GM11168 (cell line): ENCODE measurements around the gene AXIN2.
"Not testable (repeated sequence)": the region's sequence is repeated elsewhere in the genome, so short reads cannot be mapped to it uniquely, and the experiment has no call there.

Experiments
- in situ Hi-C: fragments of 300-500 bp; cut with MboI; formaldehyde crosslinking; loops from one replicate; pipeline ENCODE4 v1.12.0; 2022; ENCODE audit warnings: low sequenced_read_pairs; ENCODE audit not compliant: unreplicated experiment

Gene AXIN2

DNA sequence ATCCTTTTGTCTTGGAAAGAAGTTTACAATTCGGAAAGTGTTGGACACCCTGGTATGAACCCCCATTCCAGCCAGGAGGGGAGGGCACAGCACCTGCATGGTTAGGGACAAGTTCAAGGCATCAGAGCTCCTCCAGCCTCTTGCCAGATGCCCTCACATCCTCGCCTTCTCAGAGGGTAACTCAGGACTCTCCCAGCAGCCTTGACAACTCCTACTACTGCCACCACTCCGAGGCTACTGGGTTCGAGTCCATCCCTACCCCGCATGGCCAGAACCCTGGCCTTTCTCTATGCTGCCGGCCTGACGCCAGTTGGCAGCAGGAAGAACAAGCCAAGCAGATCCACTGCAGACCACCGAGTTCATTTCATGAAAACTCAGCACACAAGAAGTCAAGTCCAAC, 34.1 kb downstream of the AXIN2 start:
- in situ Hi-C loops: no loop called here

DNA sequence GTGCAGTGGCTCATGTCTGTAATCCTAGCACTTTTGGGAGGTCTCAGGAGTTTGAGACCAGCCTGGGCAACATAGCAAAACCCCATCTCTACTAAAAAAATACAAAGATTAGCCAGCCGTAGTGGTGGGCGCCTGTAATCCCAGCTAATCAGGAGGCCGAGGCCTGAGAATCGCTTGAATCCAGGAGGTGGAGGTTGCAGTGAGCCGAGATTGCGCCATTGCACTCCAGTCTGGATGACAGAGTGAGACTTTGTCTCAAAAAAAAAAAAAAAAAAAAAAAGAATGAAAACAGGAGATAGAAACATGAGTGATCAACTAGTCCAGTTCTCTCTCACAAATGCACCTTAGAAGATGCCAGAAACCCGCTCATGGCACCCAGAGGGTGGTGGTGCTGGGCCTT, 34.6 kb downstream of the AXIN2 start:
- in situ Hi-C loops: not testable (repeated sequence)

GRCh38 chr17:65523853-65524664, 37.4 kb downstream of the AXIN2 start:
- in situ Hi-C loops: no loop called here

- in situ Hi-C loops: no loop called here
Observed at GRCh38 chr17:65523411-65523810, 38.0 kb downstream of the AXIN2 start.

DNA sequence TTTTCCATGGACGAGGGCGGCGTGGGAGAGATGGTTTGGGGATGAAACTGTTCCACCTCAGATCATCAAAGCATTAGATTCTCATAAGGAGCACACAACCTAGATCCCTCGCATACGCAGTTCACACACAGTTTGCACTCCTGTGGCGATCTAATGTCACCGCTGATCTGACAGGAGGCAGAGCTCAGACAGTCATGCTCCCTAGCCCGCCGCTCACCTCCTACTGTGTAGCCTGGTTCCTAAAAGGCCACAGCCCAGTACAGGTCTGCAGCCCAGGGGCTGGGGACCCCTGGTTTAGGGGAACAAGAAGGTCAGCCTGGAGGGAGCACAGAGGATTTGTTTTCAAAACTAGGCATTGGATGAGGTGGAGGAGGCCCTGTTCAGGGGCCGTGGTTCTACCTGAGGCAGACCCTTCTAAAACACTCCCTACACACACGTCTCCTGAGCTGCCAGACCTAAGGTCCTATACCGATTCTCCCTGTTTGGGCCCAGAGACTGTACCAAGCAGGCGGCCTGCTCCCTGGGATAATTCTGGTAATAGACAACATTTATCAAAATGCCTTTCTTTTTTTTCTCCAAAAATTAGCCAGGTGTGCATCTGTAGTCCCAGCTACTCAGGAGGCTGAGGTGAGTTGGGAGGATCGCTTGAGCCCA, 38.6 kb downstream of the AXIN2 start:
- in situ Hi-C loops: no loop called here

- in situ Hi-C loops: no loop called here
Observed at GRCh38 chr17:65519462-65519861, 42.0 kb downstream of the AXIN2 start.

DNA sequence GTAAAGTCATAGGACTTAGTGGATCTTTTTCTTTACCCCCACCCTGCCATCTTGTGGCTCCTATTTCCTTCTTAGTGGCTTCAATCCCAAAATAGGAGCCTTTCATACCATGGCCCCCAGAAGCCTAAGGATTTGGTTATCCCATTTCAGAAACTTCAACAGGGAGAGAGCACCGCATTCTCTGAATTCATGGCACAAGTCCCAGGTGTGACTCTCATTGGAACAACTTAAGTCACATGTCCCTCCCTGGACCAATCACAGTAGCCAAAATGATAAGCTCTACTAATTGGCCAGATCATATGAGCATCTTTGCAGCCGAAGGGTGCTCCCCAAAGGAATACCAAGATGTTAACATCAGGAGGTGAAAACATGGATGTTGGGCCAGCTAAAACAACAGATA, 43.2 kb downstream of the AXIN2 start:
- in situ Hi-C loops: no loop called here

DNA sequence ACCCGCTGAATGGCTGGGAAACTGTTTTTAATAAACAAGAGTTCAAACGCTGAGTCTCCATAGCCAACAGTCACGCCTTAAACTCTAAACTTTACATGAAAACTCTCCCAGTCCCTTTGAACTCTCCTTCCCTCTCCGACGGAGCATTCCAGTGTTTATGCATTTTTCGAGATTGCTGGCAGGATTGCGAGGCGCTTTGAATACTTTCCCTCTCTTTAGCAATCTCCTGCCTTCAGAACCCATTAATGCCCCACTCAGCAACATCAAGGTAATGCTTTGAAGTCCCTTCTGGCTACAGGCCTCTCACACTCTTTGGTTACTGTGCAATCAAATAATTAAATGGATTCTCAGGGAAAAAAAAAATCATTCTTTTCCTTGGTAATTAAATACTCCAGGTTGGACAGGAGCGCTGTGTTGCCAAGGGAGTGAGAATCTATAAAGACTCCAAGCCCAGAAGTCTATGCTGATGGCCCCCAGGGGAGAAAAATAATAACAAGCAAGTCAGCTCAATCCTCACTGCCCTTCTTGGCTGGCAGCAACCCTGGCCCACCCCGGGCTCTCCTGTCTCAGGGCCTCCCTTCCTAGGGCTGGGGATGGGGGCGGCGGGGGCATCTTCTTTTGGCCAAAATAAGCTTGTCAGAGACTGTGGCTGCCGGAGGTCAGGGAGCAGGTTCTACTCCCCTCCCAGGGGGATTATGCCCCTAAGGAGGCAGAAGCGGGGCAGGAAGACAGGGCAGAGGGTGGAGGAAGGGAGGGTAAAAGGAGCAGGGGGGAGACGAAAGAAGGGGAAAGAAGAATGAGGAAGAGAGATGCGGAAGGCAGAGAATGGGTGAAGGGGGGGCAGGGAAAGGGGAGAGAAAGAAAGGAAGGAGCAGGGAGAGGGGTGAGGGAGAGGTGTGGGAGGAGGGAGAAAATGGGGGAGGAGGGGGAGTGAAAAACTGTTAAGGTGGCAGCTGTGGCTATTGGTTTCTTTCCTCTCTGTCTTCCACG, 45.2 kb downstream of the AXIN2 start:
- in situ Hi-C loops: no loop called here

GRCh38 chr17:65515512-65515911, 45.9 kb downstream of the AXIN2 start:
- in situ Hi-C loops: no loop called here

DNA sequence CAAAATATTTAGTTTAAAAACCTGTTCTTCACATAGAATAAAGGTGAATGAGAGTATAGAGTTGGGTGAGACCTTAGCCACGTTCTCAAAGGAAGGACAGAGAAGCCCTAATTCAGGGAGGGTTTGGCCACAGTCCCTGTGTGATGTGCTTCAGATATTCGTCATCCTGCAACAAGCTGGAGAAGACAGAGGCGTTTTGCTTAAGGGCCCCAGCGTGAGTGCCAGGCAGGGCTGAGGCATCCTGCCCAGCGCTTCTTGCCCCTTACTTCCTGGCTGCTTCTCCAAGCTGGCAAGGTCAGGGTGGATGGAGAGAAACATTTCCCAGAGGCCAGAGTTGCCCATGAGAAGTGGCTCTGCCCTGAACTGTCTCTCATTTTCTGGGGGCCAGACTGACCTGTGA, 46.9 kb downstream of the AXIN2 start:
- in situ Hi-C loops: no loop called here

DNA sequence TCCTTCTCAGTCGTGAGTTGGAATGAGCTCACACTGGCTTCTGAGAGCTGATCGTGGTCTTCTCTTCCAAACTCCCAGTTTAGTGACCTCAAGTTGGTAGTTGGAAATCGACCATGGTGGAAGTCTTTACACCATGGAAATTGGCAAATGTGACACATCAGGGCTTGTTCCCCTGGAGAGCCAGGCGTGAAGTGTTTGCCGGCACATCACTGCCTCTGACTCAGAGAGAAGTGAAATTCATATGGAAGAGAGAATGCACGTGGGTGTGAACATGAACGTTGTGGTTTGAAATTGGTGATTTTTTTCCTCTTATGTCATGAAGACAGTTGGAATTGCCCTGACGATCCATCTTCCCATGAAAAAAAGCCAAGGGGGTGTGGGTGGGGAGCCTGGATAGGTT, 47.4 kb downstream of the AXIN2 start:
- in situ Hi-C loops: no loop called here

DNA sequence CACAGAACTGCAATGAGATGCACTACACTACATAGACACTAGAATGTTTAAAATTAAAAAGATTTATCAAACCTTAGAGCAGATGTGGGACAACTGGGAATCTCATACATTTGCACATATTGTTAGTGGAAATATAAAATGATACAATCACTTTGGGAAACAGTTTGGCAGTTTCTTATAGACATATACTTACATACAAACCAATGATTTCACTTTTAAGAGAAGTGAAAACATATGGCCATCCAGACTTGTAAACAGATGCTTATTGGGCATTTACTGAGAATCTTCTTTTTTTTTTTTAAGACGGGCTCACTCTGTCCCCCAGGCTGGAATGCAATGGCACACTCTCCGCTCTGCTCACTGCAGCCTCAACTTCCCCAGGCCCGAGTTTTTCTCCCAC, 50.1 kb downstream of the AXIN2 start:
- in situ Hi-C loops: no loop called here

DNA sequence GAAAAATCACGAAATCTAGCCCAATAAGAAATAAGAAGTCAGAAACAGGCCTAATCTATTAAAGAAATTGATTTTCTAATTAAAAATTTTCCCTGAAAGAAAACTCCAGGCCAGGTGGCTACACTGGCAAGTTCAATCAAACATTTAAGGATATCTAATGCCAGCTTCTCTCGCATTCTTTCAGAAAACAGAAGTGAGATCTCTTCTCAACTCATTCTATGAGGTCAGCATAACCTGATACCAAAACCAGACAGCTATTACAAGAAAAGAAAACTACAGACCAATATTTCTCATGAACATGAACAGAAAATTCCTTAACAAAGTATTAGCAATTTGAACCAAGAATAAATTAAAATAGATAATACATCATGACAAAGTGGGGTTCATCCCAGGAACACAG, 52.4 kb downstream of the AXIN2 start:
- in situ Hi-C loops: no loop called here

DNA sequence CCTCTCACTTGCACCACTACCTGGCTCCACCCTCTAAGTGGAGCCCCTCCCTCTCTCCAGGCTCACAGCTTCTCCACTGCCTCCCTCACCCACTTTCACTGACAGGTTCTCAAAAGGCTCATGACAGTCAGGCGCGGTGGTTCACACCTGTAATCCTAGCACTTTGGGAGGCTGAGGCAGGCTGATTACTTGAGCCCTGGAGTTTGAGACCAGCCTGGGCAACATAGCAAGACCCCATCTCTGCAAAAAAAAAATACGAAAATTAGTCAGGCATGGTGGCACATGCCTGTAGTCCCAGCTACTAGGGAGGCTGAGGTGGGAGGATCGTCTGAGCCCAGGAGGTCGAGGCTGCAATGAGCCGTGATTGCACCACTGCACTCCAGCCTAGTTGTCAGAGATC, 56.8 kb downstream of the AXIN2 start:
- in situ Hi-C loops: not testable (repeated sequence)

GRCh38 chr17:65504141-65504540, 57.3 kb downstream of the AXIN2 start:
- in situ Hi-C loops: no loop called here

DNA sequence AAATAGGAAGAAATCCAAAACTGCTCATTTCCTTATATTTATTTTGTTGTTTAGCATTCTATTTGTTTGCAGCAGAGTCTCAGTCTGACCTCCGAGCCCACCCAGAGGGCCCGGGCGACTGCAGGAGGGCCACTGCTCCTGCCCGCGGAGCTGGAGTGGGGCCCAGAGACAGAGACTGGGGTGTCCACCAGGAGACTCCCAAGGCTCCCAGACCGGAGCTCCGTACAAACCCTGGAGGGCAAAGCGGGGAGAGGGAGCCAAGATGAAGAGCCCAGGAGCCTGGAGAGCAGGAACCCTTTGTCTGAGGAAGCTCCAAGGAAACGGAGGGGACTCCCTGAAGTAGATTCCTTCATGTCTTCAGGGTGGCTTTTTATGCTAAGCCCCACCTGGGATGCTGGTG, 57.9 kb downstream of the AXIN2 start:
- in situ Hi-C loops: no loop called here

DNA sequence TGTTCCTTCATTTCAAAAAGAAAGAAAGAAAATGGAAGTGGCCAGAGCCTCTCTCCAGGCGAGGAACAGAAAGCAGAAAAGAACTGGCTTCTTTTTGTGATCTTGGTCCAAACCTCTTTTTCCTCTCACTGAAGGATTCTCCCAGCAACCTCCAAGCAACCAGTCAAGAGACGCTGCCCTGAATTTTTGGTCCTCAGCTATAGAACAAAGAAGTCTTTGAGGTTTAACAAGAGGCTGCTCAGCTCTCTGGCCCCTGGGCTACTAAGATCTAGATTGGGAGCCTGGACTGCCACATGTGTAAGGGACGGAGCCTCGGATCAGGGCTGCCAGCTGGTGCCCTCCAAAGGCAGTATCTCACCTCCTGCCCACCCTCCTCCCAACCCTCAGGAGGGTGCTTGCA, 62.6 kb downstream of the AXIN2 start:
- in situ Hi-C loops: no loop called here

DNA sequence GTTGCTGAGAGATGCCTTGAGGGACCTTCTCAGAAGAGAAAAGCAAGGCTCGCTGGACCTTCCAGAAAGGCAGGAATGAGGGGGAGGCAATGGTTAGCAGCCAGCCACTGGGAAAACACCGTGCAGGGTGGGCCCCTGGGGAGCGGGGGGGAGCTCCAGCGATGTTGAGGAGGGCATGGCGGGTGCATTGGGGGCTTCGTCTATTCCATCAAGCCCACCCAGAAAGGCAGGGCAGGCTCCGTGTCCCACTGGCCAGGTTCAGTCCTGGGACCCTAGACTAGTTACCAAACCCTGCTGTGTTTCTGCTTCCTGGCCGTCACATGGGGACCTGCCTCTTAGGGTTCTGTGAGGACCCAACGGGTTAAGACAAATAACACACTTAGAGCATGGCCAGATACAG, 64.6 kb downstream of the AXIN2 start:
- in situ Hi-C loops: no loop called here

DNA sequence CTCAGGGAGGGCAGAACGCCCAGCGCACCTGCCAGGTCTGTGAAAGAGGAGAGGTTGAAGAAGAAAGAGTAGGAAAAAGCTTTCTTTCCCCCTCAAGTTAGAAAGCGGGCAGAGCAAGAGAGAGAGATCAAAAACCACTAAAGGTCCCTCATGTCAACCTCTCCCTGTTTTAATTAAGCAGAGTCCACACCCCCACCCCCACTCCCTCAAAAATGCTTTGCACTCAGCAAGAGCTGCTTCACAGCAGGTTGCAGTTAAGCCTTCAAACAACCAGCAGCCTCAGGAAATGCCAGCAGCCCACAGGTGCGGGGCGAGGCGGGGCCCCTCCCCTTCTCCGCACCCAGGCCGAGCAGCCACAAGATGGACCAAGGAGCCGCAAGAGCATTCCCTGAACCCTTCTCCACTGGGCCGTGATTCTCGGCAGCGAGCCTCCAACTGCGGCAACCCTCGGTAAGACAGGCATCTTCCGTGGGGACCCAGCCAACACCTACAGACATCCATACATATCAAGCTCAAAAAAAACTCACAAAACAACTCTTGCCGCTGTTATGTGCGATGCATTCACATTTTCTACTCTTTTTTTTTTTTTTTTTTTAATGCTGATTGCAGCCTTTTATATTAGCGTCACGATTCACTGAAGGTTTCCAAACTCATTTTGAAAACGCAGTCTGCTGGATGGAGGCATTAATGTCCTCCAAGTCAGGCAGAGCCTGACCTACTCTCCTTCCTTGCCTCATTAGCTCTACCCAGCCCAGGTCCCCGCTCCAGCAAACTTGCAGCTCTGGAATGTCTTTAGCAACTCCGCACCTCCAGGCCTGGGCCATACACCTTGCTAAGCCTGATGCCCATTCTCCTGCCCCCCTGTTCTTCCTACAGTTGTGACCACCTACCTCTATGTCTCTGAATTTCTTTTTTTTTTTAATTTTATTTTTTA, 66.1 kb downstream of the AXIN2 start:
- in situ Hi-C loops: no loop called here
